Glutamatergic neuron (in vitro differentiated cells): ENCODE results near the gene CHCHD10. TPM values are rescaled to one million over a fixed set of nuclear protein-coding genes. Genes with fewer than 3 reads are reported as not detected.

Experiments used
- DNase-seq: peaks from one replicate; pipeline ENCODE4 v3.0.0; 2022
- H3K27ac Mint-ChIP-seq: one replicate; pipeline ENCODE4 v1.8.0; 2020; ENCODE audit warnings: mild to moderate bottlenecking, mixed read lengths, inconsistent platforms; ENCODE audit not compliant: unreplicated experiment
- H3K27me3 Mint-ChIP-seq: one replicate; pipeline ENCODE4 v1.8.0; 2020; ENCODE audit warnings: mild to moderate bottlenecking, moderate library complexity, mixed read lengths, inconsistent platforms; ENCODE audit not compliant: unreplicated experiment
- H3K36me3 Mint-ChIP-seq: one replicate; pipeline ENCODE4 v1.8.0; 2020; ENCODE audit warnings: mild to moderate bottlenecking, mixed read lengths, inconsistent platforms; ENCODE audit not compliant: unreplicated experiment
- H3K4me1 Mint-ChIP-seq: one replicate; pipeline ENCODE4 v1.8.0; 2020; ENCODE audit warnings: mild to moderate bottlenecking, low read depth, mixed read lengths, inconsistent platforms; ENCODE audit not compliant: unreplicated experiment
- H3K4me3 Mint-ChIP-seq: one replicate; pipeline ENCODE4 v1.8.0; 2020; ENCODE audit warnings: mild to moderate bottlenecking, mixed read lengths, inconsistent platforms; ENCODE audit not compliant: unreplicated experiment
- H3K9me3 Mint-ChIP-seq: one replicate; pipeline ENCODE4 v1.8.0; 2020; ENCODE audit warnings: mild to moderate bottlenecking, moderate library complexity, mixed read lengths, inconsistent platforms; ENCODE audit not compliant: unreplicated experiment
- long read RNA-seq: library from polyadenylated mRNA; unstranded; transcript quantifications from one replicate; pipeline ENCODE4 v2.0.0, GENCODE V29; 2020; ENCODE audit not compliant: unreplicated experiment
- total RNA-seq: library from RNA; stranded (reverse); fragmentation: NEBNext Ultra II Directional; extraction: Animal tissue kit (Norgen Biotek cat#: 25700); gene quantifications from one replicate; pipeline ENCODE4 v1.2.1, GENCODE V29; 2021; ENCODE audit not compliant: unreplicated experiment
- TF ChIP-seq, protein P1 (sequence below): fragments of 200-600 bp; sonication (generic); IDR thresholded peaks from one replicate; pipeline ENCODE4 v1.5.0; 2021; ENCODE audit not compliant: partially characterized antibody, unreplicated experiment

The CHCHD10 gene
- 35.9 TPM for total RNA-seq
- long read RNA-seq, transcript CHCHD10-202 (4 exons, 1,171 nt): major isoform, 5 of 6 reads
- long read RNA-seq, partial matches to known transcripts: 0 of 6 reads
- long read RNA-seq, other reads (novel, unspliced or antisense): 1 of 6 reads

DNA sequence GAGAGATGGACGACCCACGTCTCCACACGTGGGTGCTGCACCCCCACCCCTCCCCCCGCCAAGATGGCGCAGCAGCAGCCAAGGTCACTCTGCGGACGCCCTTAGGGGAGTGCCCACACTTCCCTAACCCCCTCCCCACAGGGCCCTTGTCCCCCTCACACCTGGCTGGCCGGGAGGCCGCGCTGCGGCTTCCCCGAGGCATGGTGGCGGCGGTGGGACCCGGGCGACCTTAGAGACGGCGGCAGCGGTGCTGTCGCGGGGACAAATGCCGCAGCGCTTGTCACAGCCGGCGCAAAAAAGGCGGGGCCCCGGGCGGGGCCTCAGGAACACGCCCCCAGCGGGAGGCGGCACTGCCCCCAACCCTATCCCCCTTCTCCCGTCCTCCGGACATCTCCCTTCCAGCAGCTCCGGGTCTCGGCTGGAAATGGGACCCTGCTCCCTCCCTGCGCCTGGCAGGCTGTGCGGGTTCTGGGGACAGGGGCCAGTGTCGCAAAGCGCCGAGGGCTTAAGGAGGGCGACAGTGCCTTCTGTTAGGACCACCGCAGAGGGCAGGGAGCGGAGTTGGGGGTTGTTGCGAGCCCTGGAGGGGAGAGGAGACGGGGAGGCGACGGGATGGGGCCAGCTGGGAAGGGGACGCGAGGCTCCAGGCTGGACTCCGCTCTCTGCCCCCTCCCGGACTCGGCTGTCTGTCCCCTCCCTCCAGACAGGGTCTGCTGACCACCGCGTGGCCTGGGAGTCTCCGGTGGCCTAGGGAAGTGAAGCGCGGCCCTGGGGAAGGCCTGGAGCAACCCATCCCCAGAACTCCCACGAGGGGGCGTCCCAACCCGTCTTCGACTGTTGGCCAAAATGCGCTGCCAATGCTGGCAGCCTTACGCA is at the start of gene CHCHD10:
TSS of gene CHCHD10 (minus strand) at position 300 of the 876 bp plus-strand sequence. CDS start at position 202, 98 bp downstream.
- peaks cover 2% of the 10 kb centered on the region for H3K9me3 Mint-ChIP-seq
- peak; percentile 95 for DNase-seq
- H3K27me3 Mint-ChIP-seq: peaks cover 8% of the 10 kb centered on the region
- H3K36me3 Mint-ChIP-seq: no peaks in the 10 kb centered on the region
- peak within 1 kb of the TSS; percentile 83 for H3K4me3 Mint-ChIP-seq
- TF ChIP-seq, protein P1, sequence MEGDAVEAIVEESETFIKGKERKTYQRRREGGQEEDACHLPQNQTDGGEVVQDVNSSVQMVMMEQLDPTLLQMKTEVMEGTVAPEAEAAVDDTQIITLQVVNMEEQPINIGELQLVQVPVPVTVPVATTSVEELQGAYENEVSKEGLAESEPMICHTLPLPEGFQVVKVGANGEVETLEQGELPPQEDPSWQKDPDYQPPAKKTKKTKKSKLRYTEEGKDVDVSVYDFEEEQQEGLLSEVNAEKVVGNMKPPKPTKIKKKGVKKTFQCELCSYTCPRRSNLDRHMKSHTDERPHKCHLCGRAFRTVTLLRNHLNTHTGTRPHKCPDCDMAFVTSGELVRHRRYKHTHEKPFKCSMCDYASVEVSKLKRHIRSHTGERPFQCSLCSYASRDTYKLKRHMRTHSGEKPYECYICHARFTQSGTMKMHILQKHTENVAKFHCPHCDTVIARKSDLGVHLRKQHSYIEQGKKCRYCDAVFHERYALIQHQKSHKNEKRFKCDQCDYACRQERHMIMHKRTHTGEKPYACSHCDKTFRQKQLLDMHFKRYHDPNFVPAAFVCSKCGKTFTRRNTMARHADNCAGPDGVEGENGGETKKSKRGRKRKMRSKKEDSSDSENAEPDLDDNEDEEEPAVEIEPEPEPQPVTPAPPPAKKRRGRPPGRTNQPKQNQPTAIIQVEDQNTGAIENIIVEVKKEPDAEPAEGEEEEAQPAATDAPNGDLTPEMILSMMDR: peak; percentile 91
- peaks cover 5% of the 10 kb centered on the region for H3K4me1 Mint-ChIP-seq
- H3K27ac Mint-ChIP-seq: peak within 1 kb of the TSS; percentile 80

- TF ChIP-seq, protein P1: no peak
- H3K27me3 Mint-ChIP-seq: peaks cover 6% of the 10 kb centered on the region
- H3K36me3 Mint-ChIP-seq: no peaks in the 10 kb centered on the region
- no peak for DNase-seq
- peaks cover 4% of the 10 kb centered on the region for H3K9me3 Mint-ChIP-seq
- H3K27ac Mint-ChIP-seq: no peak overlapping the region
- peaks cover 24% of the 10 kb centered on the region for H3K4me1 Mint-ChIP-seq
- no peak overlapping the region for H3K4me3 Mint-ChIP-seq
Observed at GRCh38 chr22:23817146-23817545, 49.4 kb upstream of the CHCHD10 start.

DNA sequence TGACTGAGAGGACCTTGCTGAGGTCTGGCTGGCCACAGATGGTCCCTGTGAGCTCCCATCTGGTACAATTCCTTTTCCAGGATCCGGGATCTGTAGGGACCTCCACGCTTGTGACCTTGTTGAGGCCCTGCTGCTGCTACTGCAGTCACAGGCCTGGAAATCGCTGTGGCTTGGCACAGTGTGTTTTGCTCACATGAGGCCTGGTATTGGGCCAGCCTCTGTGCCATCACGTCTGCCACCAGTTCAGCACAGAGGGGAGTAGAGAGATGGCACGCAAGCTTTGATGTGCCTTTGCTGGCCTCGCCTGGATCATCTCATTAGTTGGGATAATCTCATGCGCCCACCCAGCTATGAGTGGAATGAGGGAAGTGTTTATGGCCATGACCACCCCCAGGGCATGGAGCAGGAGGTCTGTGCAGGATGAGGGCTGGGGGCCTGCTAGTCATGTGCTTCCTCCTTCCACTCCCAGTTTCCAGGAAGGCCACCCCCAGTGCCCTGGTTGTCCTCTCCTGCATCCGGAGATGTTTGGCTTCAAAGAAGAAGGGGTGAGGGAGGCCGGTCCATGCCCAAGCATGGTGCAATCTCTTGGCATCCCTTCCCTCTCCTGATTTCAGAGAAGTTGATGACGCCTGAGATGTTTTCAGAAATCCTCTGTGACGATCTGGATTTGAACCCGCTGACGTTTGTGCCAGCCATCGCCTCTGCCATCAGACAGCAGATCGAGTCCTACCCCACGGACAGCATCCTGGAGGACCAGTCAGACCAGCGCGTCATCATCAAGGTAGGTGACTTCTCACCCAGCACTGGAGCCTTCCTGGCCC is 48.6 kb upstream of the CHCHD10 start:
- Mint-ChIP-seq H3K36me3 (no peaks in the 10 kb centered on the region), H3K4me3 (peak overlapping the region; percentile 30)

DNA sequence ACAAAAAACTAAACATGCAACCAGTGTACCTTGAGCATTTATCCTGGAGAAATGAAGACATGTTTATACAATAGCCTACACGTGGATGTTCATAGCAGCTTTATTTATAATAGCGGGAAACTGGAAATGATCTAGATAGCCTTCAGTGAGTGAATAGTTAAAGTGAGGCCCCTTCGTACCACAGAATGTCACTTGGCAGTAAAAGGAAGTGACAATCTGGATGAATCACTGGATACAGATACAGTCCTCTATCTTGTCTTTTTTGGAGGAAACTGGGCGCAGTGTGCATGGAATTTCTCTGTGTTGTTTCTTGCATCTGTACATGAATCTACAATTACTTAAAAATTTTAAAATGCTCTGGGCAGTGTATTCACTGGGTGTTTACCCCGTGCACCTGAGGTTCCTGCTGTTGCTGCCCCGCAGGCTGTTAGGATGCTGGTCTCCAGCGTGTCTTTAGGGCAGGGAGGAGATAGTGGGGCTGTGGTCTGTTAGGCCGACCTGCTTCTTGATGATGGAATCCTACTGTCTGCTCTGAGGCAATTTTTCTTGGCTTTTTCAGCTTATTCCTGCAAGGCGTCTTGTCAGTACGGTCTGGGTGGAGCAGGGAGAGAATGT is 47.9 kb upstream of the CHCHD10 start:
- Mint-ChIP-seq H3K4me3 (peak overlapping the region; percentile 30), H3K36me3 (peaks cover 5% of the 10 kb centered on the region), H3K4me1 (peaks cover 24% of the 10 kb centered on the region), H3K9me3 (peaks cover 4% of the 10 kb centered on the region), H3K27ac (peak overlapping the region; percentile 95), H3K27me3 (peaks cover 6% of the 10 kb centered on the region)
- TF ChIP-seq, protein P1: no peak
- no peak for DNase-seq

More for the DNA sequence above, 48.6 kb upstream of the CHCHD10 start:
- Mint-ChIP-seq H3K4me1 (peaks cover 24% of the 10 kb centered on the region), H3K27ac (peak overlapping the region; percentile 95), H3K27me3 (peaks cover 6% of the 10 kb centered on the region), H3K9me3 (peaks cover 4% of the 10 kb centered on the region)
- DNase-seq: peak; percentile 44
- TF ChIP-seq, protein P1: no peak
